Panc1 (cell line): Measurements from ENCODE around the gene DAGLA. TPM values are rescaled to one million over a fixed set of nuclear protein-coding genes. Genes with fewer than 3 reads are reported as not detected.

Experiments
- ATAC-seq: fragments of 200-7000 bp; cut with Tn5 transposase; 2 replicates; pipeline ENCODE4 v1.9.1; 2020; ENCODE audit warnings: mild to moderate bottlenecking, moderate library complexity
- BruUV-seq: library from RNA; stranded (reverse); fragments of 400-500 nt; replicated peaks from 2 replicates; lab custom pipeline; 2021; lab: Mats Ljungman, UMichigan
- CTCF ChIA-PET: fragments of 300-600 bp; sonication (Branson Sonifier 250); formaldehyde crosslinking; loops from one replicate; lab custom pipeline; 2022; ENCODE audit warnings: antibody characterized with exemption; lab: Charles Lee
- POLR2A ChIA-PET: fragments of 300-600 bp; sonication (Branson Sonifier 250); formaldehyde crosslinking; loops from one replicate; lab custom pipeline; 2022; ENCODE audit warnings: antibody characterized with exemption; lab: Charles Lee
- DNase-seq: peaks from one replicate; pipeline ENCODE4 v3.0.0-alpha.2; 2010; ENCODE audit warnings: low read depth, low spot score
- H3K27ac ChIP-seq: 2 replicates; pipeline ENCODE4 v1.5.1; 2011; ENCODE audit warnings: mild to moderate bottlenecking, low read length, inconsistent platforms
- H3K27me3 ChIP-seq: fragments of 200-500 bp; sonication (Bioruptor generic); 2 replicates; pipeline ENCODE4 v1.6.0; 2014; ENCODE audit warnings: low read length, inconsistent platforms; ENCODE audit not compliant: control insufficient read depth, insufficient read depth
- H3K36me3 ChIP-seq: fragments of 200-500 bp; sonication (Bioruptor generic); 2 replicates; pipeline ENCODE4 v1.5.1; 2014; ENCODE audit warnings: inconsistent platforms, mild to moderate bottlenecking, low read length, moderate library complexity; ENCODE audit not compliant: control insufficient read depth, insufficient read depth
- H3K4me1 ChIP-seq: 2 replicates; pipeline ENCODE4 v1.5.1; 2011; ENCODE audit warnings: inconsistent platforms, mild to moderate bottlenecking, low read length, moderate library complexity; ENCODE audit not compliant: control insufficient read depth, insufficient read depth
- H3K4me3 ChIP-seq, 2 experiments: 2 replicates each; pipeline ENCODE4 v1.5.1; 2011 to 2012; ENCODE audit warnings: low read depth in 2 of 2, low read length in 2 of 2, mild to moderate bottlenecking in 2 of 2, inconsistent platforms in 1 of 2, moderate library complexity in 1 of 2
- H3K9me3 ChIP-seq: fragments of 200-500 bp; sonication (Bioruptor generic); 2 replicates; pipeline ENCODE4 v1.5.1; 2014; ENCODE audit warnings: low read depth, mild to moderate bottlenecking, inconsistent platforms, low read length, moderate library complexity; ENCODE audit not compliant: control insufficient read depth, insufficient read depth
- CTCF ChIP-seq: fragments of 450-650 bp; IDR thresholded peaks from 2 replicates; pipeline ENCODE4 v1.5.1; 2017; ENCODE audit warnings: mild to moderate bottlenecking
- POLR2AphosphoS5 ChIP-seq: IDR thresholded peaks from 2 replicates; pipeline ENCODE4 v1.6.1; 2012; ENCODE audit warnings: mild to moderate bottlenecking, low read depth, low read length, moderate library complexity
- REST ChIP-seq, 2 experiments: IDR thresholded peaks; 2 replicates each; pipeline ENCODE4 v1.6.1; 2011 to 2012; ENCODE audit warnings: low read depth in 2 of 2, control low read depth in 1 of 2, low read length in 1 of 2, mild to moderate bottlenecking in 1 of 2, moderate library complexity in 1 of 2; ENCODE audit not compliant: insufficient read depth in 1 of 2
- SIN3A ChIP-seq: IDR thresholded peaks from 2 replicates; pipeline ENCODE4 v1.6.1; 2012; ENCODE audit warnings: low read depth, mild to moderate bottlenecking, low read length, moderate library complexity, borderline replicate concordance; ENCODE audit not compliant: insufficient read depth
- TCF7L2 ChIP-seq: IDR thresholded peaks from 2 replicates; pipeline ENCODE4 v1.6.1; 2011; ENCODE audit warnings: mild to moderate bottlenecking, low read depth, low read length, inconsistent platforms
- in situ Hi-C: cut with HindIII; loops from 2 replicates; pipeline ENCODE4 v1.10.0; 2016; ENCODE audit warnings: low sequenced_read_pairs, low pct_unique_long_range_greater_than_20kb
- intact Hi-C: fragments of 100-400 bp; cut with micrococcal nuclease; formaldehyde crosslinking; loops from one replicate; pipeline ENCODE4 v1.10.0; 2022; ENCODE audit not compliant: unreplicated experiment
- total RNA-seq: library from RNA; stranded (reverse); gene quantifications from one replicate; pipeline ENCODE4 v1.2.1, GENCODE V29; 2021; ENCODE audit not compliant: unreplicated experiment

DAGLA gene
- total RNA-seq, 1 experiment from 2014 or later: 6.4 TPM

- BruUV-seq: no TSS peak
- H3K27ac ChIP-seq: no peak overlapping the region
- 0 out of 2 replicates have a peak, but pooled peaks cover 7% of the 10 kb centered on the region for H3K4me1 ChIP-seq
- intact Hi-C loops (no loop called here), in situ Hi-C loops (no loop called here)
- H3K36me3 ChIP-seq: no peaks in the 10 kb centered on the region
- no peak overlapping the region for H3K4me3 ChIP-seq
- CTCF ChIA-PET: no interaction called here
- H3K9me3 ChIP-seq: no peaks in the 10 kb centered on the region
- DNase-seq (no peak), ATAC-seq (no peak)
- no peaks in the 10 kb centered on the region for H3K27me3 ChIP-seq
- TF ChIP-seq REST (IDR thresholded peaks at IDR 0.05; ENCODE audit: insufficient read depth in 1 of 2, low read depth in 2 of 2, low read length in 1 of 2): no peak
- POLR2A ChIA-PET: no interaction called here
These were observed 40.4 kb downstream of the DAGLA start for GRCh38 chr11:61720597-61720996.

- no peaks in the 10 kb centered on the region for H3K9me3 ChIP-seq
- DNase-seq (no peak), ATAC-seq (no peak)
- ChIA-PET POLR2A (no interaction called here), CTCF (no interaction called here)
- H3K27me3 ChIP-seq: no peaks in the 10 kb centered on the region
- H3K4me1 ChIP-seq: peaks cover under 1% of the 10 kb centered on the region; the same call in 1 of the 2 replicates
- no peak overlapping the region for H3K27ac ChIP-seq
- H3K36me3 ChIP-seq: no peaks in the 10 kb centered on the region
- no TSS peak for BruUV-seq
- H3K4me3 ChIP-seq: no peak overlapping the region
- TF ChIP-seq SIN3A (no peak), REST (IDR thresholded peaks at IDR 0.05; ENCODE audit: insufficient read depth in 1 of 2, low read depth in 2 of 2, low read length in 1 of 2) (no peak), CTCF (no peak), TCF7L2 (no peak), POLR2AphosphoS5 (no peak)
- intact Hi-C loops: no loop called here
- in situ Hi-C loops: no loop called here
These were observed 44.2 kb downstream of the DAGLA start for GRCh38 chr11:61724437-61724836.
